Right ventricle myocardium inferior (tissue), 1 donor: ENCODE results near the gene KCNK13. TPM values are rescaled to one million over a fixed set of nuclear protein-coding genes. Genes with fewer than 3 reads are reported as not detected.
"Not testable (repeated sequence)": the region's sequence is repeated elsewhere in the genome, so short reads cannot be mapped to it uniquely, and the experiment has no call there.

Experiments used
- ATAC-seq: fragments of 200-7000 bp; cut with Tn5 transposase; one replicate; pipeline ENCODE4 v1.9.1; 2020; ENCODE audit warnings: mild to moderate bottlenecking, moderate library complexity
- DNase-seq: peaks from one replicate; pipeline ENCODE4 v3.0.0; 2021; ENCODE audit errors: missing footprints
- intact Hi-C: fragments of 100-400 bp; cut with DNase I; formaldehyde crosslinking; loops from one replicate; pipeline ENCODE4 v1.11.0; 2022
- long read RNA-seq: library from polyadenylated mRNA; unstranded; transcript quantifications from one replicate; pipeline ENCODE4 v2.0.0, GENCODE V29; 2021
- total RNA-seq: library from RNA; stranded (reverse); fragmentation: NEBNext Ultra II Directional; extraction: Animal tissue kit (Norgen Biotek cat#: 25700); gene quantifications from one replicate; pipeline ENCODE4 v1.2.1, GENCODE V29; 2021
- donor health status: DM: no; HTN: yes; CAD: no; lungs with severe emphysema.

KCNK13 gene
- total RNA-seq: 6.7 TPM
- long read RNA-seq, partial matches to known transcripts: 0 of 2 reads
- long read RNA-seq, other reads (novel, unspliced or antisense): 1 of 2 reads

- DNase-seq (peak; percentile 50), ATAC-seq (no peak)
- intact Hi-C loops: loop anchor here (2.0 to 5.0 kb wide), 4 partner anchors 41 to 173 kb away; no protein-coding TSS in a partner anchor
Observed at GRCh38 chr14:90061685-90062126, at the start of gene KCNK13. KCNK13 (plus strand) TSS chr14:90061994; CDS start chr14:90062206, 212 bp downstream.

GRCh38 chr14:90017371-90017770 is 44.4 kb upstream of the KCNK13 start:
- no peak for DNase-seq
- ATAC-seq: no peak
- intact Hi-C loops: no loop called here

- intact Hi-C loops: no loop called here
- ATAC-seq (no peak), DNase-seq (no peak)
Observed at GRCh38 chr14:90019824-90020523, 41.8 kb upstream of the KCNK13 start.

GRCh38 chr14:90023176-90023896 is 38.5 kb upstream of the KCNK13 start:
- ATAC-seq (peak; percentile 12), DNase-seq (no peak)
- intact Hi-C loops: no loop called here

GRCh38 chr14:90024910-90025309 is 36.9 kb upstream of the KCNK13 start:
- DNase-seq: no peak
- peak; percentile 64 for ATAC-seq

GRCh38 chr14:90026608-90027007 is 35.2 kb upstream of the KCNK13 start:
- ATAC-seq, intact Hi-C loops, DNase-seq: not testable (repeated sequence)

More at GRCh38 chr14:90024910-90025309, 36.9 kb upstream of the KCNK13 start:
- intact Hi-C loops: no loop called here

GRCh38 chr14:90027842-90028241 is 34.0 kb upstream of the KCNK13 start:
- no peak for ATAC-seq
- intact Hi-C loops: no loop called here
- DNase-seq: no peak

- no peak for ATAC-seq
- intact Hi-C loops: no loop called here
- no peak for DNase-seq
Observed at GRCh38 chr14:90034156-90034555, 27.6 kb upstream of the KCNK13 start.

- intact Hi-C loops: no loop called here
- ATAC-seq: no peak
Observed at GRCh38 chr14:90034835-90035525, 26.8 kb upstream of the KCNK13 start.

GRCh38 chr14:90039253-90040010 is 22.4 kb upstream of the KCNK13 start:
- intact Hi-C loops: no loop called here
- ATAC-seq: no peak
- no peak for DNase-seq

More at GRCh38 chr14:90034835-90035525, 26.8 kb upstream of the KCNK13 start:
- DNase-seq: no peak

- ATAC-seq: no peak
- intact Hi-C loops: no loop called here
- DNase-seq: no peak
Observed at GRCh38 chr14:90040411-90040810, 21.4 kb upstream of the KCNK13 start.

- no peak for ATAC-seq
- intact Hi-C loops: no loop called here
- DNase-seq: no peak
Observed at GRCh38 chr14:90042496-90043252, 19.1 kb upstream of the KCNK13 start.

GRCh38 chr14:90045616-90046015 is 16.2 kb upstream of the KCNK13 start:
- DNase-seq (no peak), ATAC-seq (no peak)
- intact Hi-C loops: no loop called here

GRCh38 chr14:90049390-90049789 is 12.4 kb upstream of the KCNK13 start:
- no peak for ATAC-seq
- DNase-seq: no peak
- intact Hi-C loops: no loop called here

- intact Hi-C loops: no loop called here
- no peak for ATAC-seq
- DNase-seq: no peak
Observed at GRCh38 chr14:90050271-90050670, 11.5 kb upstream of the KCNK13 start.

- DNase-seq (no peak), ATAC-seq (no peak)
- intact Hi-C loops: no loop called here
Observed at GRCh38 chr14:90053044-90053443, 8.8 kb upstream of the KCNK13 start.

- intact Hi-C loops: no loop called here
- ATAC-seq: no peak
- DNase-seq: no peak
Observed at GRCh38 chr14:90054803-90055202, 7.0 kb upstream of the KCNK13 start.

- intact Hi-C loops: no loop called here
- ATAC-seq: no peak
- DNase-seq: peak; percentile 70
Observed at GRCh38 chr14:90056826-90057225, 5.0 kb upstream of the KCNK13 start.
